LNCaP clone FGC (cell line): ENCODE measurements around the gene SMIM7.

Experiments
- DNase-seq: peaks from one replicate; pipeline ENCODE4 v3.0.0-alpha.2; 2011; ENCODE audit warnings: low read depth
- H3K4me3 ChIP-seq: 2 replicates; pipeline ENCODE4 v1.5.1; 2011; ENCODE audit warnings: mild to moderate bottlenecking, low read depth, low read length, control low read depth
- TF ChIP-seq, protein P1 (sequence below): IDR thresholded peaks from 2 replicates; pipeline ENCODE4 v1.5.1; 2012; ENCODE audit warnings: mild to moderate bottlenecking; ENCODE audit not compliant: control insufficient read depth, insufficient read depth; ENCODE audit errors: extremely low read depth

Gene SMIM7

DNA sequence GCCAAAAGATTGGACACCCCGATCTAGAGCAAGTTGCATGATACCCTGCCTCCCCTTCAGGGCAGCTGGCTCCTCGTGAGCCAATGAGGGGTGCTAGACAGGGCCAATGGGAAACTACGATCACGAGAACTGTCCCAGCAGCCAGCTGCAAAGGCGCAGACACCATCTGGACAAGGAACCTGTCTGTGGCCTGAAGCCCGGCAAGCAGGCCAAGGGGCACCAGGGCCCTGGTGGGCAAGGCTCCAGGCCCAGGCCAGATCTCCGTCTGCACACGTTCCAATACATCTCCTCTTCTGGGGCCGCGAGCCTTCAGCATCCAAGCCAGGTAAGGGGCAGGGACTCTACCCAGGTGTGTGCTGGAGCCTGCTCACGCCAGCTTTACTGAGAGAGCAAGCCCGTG is 52.1 kb downstream of the SMIM7 start:
- TF ChIP-seq, protein P1, sequence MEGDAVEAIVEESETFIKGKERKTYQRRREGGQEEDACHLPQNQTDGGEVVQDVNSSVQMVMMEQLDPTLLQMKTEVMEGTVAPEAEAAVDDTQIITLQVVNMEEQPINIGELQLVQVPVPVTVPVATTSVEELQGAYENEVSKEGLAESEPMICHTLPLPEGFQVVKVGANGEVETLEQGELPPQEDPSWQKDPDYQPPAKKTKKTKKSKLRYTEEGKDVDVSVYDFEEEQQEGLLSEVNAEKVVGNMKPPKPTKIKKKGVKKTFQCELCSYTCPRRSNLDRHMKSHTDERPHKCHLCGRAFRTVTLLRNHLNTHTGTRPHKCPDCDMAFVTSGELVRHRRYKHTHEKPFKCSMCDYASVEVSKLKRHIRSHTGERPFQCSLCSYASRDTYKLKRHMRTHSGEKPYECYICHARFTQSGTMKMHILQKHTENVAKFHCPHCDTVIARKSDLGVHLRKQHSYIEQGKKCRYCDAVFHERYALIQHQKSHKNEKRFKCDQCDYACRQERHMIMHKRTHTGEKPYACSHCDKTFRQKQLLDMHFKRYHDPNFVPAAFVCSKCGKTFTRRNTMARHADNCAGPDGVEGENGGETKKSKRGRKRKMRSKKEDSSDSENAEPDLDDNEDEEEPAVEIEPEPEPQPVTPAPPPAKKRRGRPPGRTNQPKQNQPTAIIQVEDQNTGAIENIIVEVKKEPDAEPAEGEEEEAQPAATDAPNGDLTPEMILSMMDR = no peak
- DNase-seq = no peak
- no peak overlapping the region for H3K4me3 ChIP-seq

DNA sequence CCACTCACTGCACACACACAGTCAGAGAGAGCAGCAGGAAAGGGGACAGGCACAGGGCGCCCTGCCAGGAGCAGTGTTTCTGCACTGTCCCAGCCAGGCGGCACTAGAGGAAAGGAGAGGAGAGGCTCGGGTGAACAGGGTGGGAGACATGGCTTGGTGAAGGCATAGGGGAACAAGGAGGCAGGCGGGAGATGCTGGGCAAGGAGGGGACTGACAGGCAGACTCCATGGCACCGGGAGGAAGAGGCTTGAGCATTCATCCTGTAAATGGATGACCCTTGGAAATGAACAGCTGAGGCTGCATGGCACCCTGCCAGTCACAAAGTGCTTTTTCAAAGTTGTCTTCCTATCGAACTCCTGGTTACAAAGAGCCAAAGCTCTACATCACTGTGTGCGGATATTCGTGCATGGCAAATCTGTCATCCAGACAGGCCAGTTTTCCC is 54.4 kb downstream of the SMIM7 start:
- TF ChIP-seq, protein P1 = peak; percentile 43
- DNase-seq = no peak
- H3K4me3 ChIP-seq = no peak overlapping the region

DNA sequence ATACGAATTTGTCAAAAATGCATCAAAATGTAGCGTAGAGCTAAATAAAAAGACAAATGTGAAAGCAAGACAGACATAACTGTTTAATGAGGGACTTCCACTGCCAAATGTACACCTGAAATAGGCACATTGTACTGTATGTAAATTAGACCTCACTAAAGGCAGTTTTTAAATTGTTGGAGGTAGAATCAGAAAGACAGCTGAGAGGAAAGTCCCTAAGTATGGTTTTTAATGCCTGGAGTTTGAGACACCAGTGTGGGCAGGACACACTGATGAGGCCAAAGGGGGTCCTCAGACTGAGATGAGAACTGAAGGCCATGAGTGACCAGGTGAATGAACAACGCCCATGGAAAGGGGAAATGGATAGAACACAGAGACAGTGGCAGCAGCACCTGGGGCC is 54.8 kb downstream of the SMIM7 start:
- no peak for DNase-seq
- TF ChIP-seq, protein P1 = no peak
- H3K4me3 ChIP-seq = no peak overlapping the region

DNA sequence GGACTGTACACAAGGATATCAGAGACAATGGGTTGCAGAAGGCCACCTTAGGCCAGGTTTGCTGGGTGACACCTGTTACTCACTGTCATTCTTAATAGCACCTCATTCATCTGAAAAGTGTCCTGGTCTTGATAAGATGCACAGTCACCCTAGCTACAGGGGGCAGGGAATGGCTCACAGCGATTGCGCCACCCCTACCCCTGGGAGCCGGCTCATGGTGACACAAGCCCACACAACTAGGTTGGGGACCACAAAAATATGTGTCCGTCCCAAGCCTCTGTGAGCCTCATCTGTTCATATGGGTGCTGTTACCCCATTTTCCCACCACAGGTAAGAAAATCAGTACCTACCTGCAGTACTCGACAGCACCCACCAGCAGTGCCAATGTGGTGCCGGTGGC is 55.3 kb downstream of the SMIM7 start:
- no peak for DNase-seq
- H3K4me3 ChIP-seq = no peak overlapping the region
- TF ChIP-seq, protein P1 = no peak

DNA sequence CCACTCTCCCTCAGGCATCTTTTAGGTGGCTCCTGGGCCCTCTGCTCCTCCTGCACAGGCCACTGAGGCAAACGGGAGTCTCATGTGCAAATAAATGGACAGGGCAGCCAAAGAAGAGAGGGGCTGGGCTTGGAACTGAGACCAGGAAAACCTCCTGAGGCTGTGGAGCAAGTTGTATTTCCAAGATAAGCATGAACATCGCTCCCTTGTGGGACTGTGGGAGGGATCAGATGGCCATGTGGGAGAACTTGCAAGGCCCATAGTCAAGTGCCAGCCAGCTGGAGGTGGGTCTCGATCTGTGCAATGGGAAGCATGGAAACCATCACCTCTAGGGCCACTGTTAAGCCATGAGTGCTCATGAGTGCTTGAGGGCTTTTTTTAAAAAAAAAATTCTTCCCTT is 56.9 kb downstream of the SMIM7 start:
- TF ChIP-seq, protein P1 = no peak
- H3K4me3 ChIP-seq = 0 out of 2 replicates have a peak overlapping the region, but pooled peaks have one; percentile 13
- peak; percentile 83 for DNase-seq

DNA sequence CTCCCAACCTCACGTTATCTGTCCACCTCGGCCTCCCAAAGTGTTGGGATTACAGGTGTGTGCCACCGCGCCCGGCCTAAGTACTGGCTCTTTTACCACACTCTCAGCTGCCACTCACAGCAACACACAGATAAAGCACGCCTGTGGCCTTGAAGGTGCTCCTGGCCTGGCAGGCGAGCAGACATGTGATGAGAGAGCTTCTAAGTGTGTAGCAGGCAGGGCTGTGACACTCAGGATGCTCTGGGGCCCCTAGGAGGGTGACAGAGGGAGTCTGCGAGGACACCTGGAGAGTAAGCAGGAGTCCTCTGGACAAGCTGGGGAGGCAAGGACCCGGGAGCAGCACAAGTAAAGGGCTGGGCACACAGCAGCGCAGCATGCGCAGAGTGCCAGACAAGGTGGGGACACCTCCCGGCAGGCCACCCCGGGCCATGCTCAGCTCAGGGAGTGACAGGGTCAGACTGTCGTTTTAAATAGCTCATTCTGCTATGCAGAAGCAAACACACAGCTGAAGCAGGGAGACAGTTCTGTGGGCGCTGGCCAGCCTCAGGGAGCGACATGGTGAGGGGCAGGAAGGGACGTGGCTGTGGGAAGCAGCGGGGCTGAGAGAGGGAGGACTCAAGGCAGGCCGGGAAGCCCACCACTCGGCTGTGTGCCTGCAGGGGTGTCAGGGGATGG is 58.4 kb downstream of the SMIM7 start:
- TF ChIP-seq, protein P1 = no peak
- H3K4me3 ChIP-seq = no peak overlapping the region
- DNase-seq = no peak

DNA sequence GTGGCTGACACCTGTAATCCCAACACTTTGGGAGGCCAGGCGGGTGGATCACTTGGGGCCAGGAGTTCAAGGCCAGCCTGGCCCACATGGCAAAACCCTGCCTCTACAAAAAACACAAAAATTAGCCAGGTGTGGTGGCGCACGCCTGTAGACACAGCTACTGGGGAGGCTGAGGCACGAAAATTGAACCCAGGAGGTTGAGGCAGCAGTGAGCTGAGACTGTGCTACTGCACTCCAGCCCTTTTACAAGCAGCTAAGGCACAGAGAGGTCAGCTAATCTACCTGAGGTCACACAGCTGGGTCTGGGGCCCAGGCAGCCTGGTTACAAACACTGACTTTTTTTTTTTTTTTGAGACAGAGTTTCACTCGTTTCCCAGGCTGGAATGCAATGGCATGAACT is 59.1 kb downstream of the SMIM7 start:
- no peak for DNase-seq
- H3K4me3 ChIP-seq = no peak overlapping the region
- TF ChIP-seq, protein P1 = no peak
